Measurements from ENCODE around the gene ACTR6.

Gene ACTR6

GRCh38 chr12:100268835-100269564, 68.4 kb downstream of the ACTR6 start:
- DNase-seq, result no peak

DNA sequence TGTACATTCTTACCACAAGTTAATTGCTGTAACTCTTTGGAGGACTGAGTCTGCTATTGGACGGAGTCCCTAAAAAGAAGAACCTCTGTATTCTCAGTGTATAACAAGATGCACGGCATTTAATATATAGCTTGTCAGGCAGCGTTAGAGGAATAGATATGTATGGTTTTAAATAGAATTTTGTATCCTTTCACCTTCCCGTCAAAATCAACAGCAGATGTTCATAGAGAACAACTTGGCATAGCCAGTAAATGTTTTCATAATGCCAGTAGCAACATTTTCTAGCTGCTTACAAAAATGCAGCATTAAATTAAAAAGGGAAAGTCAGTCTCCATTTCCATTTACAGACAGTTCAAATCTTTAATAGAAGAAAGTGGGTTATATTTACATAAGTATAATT, 73.2 kb downstream of the ACTR6 start:
- no peak for DNase-seq

Measured in activated T-cell treated with anti-CD3 and anti-CD28 coated beads, Interleukin-2, amount 50 U/mL, for 48 hours (primary cell).